HFFc6 (cell line): ENCODE results near the gene MRTO4. TPM values are rescaled to one million over a fixed set of nuclear protein-coding genes. Genes with fewer than 3 reads are reported as not detected.
"Not testable (repeated sequence)": the region's sequence is repeated elsewhere in the genome, so short reads cannot be mapped to it uniquely, and the experiment has no call there.

Experiments used
- DNase-seq: peaks from one replicate; pipeline ENCODE4 v3.0.0-alpha.2; 2018
- H3K27ac Mint-ChIP-seq: 2 replicates; pipeline ENCODE4 v1.8.0; 2020; ENCODE audit warnings: mild to moderate bottlenecking, mixed read lengths
- H3K27me3 Mint-ChIP-seq: 2 replicates; pipeline ENCODE4 v1.8.0; 2021; ENCODE audit warnings: mild to moderate bottlenecking, moderate library complexity, mixed read lengths; ENCODE audit not compliant: insufficient read depth
- H3K36me3 Mint-ChIP-seq: 2 replicates; pipeline ENCODE4 v1.8.0; 2021; ENCODE audit warnings: low read depth, mixed read lengths
- H3K4me1 Mint-ChIP-seq: 2 replicates; pipeline ENCODE4 v1.8.0; 2020; ENCODE audit warnings: low read depth, mixed read lengths
- H3K4me3 Mint-ChIP-seq: 2 replicates; pipeline ENCODE4 v1.8.0; 2020; ENCODE audit warnings: mild to moderate bottlenecking, moderate library complexity, mixed read lengths
- H3K9me3 Mint-ChIP-seq: 2 replicates; pipeline ENCODE4 v1.8.0; 2020; ENCODE audit warnings: mild to moderate bottlenecking, mixed read lengths
- total RNA-seq, 6 experiments: library from RNA; stranded (reverse); fragmentation: NEBNext Ultra II Directional; extraction: Animal tissue kit (Norgen Biotek cat#: 25700); gene quantifications; 2 replicates in 1 of 6; 3 replicates in 5 of 6; pipeline ENCODE4 v1.2.3, GENCODE V29; 2021
- TF ChIP-seq, protein P1 (sequence below): fragments of 200-600 bp; sonication (generic); IDR thresholded peaks from 2 replicates; pipeline ENCODE4 v1.5.0; 2021; ENCODE audit warnings: antibody characterized with exemption, mild to moderate bottlenecking

Gene MRTO4
- total RNA-seq, 6 experiments from 2014 or later: 40.0 to 61.9 (median 45.0) TPM

GRCh38 chr1:19294638-19295037, 43.0 kb downstream of the MRTO4 start:
- Mint-ChIP-seq H3K9me3 (peaks cover 22% of the 10 kb centered on the region; the same call in 1 of the 2 replicates), H3K4me1 (peaks cover 6% of the 10 kb centered on the region), H3K27me3 (peaks cover 2% of the 10 kb centered on the region; the same call in 1 of the 2 replicates), H3K36me3 (peaks cover 26% of the 10 kb centered on the region), H3K27ac (no peak overlapping the region), H3K4me3 (no peak overlapping the region)
- TF ChIP-seq, protein P1, sequence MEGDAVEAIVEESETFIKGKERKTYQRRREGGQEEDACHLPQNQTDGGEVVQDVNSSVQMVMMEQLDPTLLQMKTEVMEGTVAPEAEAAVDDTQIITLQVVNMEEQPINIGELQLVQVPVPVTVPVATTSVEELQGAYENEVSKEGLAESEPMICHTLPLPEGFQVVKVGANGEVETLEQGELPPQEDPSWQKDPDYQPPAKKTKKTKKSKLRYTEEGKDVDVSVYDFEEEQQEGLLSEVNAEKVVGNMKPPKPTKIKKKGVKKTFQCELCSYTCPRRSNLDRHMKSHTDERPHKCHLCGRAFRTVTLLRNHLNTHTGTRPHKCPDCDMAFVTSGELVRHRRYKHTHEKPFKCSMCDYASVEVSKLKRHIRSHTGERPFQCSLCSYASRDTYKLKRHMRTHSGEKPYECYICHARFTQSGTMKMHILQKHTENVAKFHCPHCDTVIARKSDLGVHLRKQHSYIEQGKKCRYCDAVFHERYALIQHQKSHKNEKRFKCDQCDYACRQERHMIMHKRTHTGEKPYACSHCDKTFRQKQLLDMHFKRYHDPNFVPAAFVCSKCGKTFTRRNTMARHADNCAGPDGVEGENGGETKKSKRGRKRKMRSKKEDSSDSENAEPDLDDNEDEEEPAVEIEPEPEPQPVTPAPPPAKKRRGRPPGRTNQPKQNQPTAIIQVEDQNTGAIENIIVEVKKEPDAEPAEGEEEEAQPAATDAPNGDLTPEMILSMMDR: no peak
- DNase-seq: no peak

GRCh38 chr1:19300211-19300610, 48.6 kb downstream of the MRTO4 start:
- H3K27ac Mint-ChIP-seq: no peak overlapping the region
- TF ChIP-seq, protein P1: no peak
- no peak for DNase-seq
- H3K36me3 Mint-ChIP-seq: peaks cover 14% of the 10 kb centered on the region
- H3K4me1 Mint-ChIP-seq: peaks cover 6% of the 10 kb centered on the region
- peaks cover 10% of the 10 kb centered on the region; the same call in 1 of the 2 replicates for H3K9me3 Mint-ChIP-seq
- H3K4me3 Mint-ChIP-seq: no peak overlapping the region
- H3K27me3 Mint-ChIP-seq: no peaks in the 10 kb centered on the region; the same call in 1 of the 2 replicates

DNA sequence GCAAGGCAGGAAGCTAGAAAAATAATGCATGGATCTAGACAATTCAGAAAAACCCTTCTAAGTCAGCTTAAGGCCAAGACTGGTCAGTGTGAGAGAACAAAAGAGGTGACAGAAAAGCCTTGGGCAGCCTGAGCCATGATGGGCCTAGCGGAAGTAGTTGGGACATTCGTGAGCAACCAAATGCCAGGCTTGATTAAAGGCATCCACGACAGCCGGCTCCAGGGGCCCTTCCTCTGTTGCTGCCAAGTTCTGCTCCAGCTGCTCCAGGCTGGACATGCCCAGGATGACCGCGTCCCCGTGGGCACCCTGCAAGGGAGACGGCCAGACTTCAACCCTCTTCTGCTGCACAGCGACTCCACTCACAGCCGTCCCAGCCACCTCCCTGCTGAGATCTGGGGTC, 52.5 kb downstream of the MRTO4 start:
- not testable (repeated sequence) for H3K4me1 Mint-ChIP-seq, DNase-seq, H3K27me3 Mint-ChIP-seq, H3K9me3 Mint-ChIP-seq, H3K27ac Mint-ChIP-seq, H3K4me3 Mint-ChIP-seq
- H3K36me3 Mint-ChIP-seq: peaks cover 18% of the 10 kb centered on the region

GRCh38 chr1:19305880-19306279, 54.3 kb downstream of the MRTO4 start:
- Mint-ChIP-seq H3K4me3 (no peak overlapping the region), H3K4me1 (peaks cover 22% of the 10 kb centered on the region), H3K9me3 (no peaks in the 10 kb centered on the region), H3K27me3 (no peaks in the 10 kb centered on the region; the same call in none of the 2 replicates), H3K36me3 (peaks cover 18% of the 10 kb centered on the region), H3K27ac (no peak overlapping the region)
- TF ChIP-seq, protein P1: no peak
- no peak for DNase-seq

DNA sequence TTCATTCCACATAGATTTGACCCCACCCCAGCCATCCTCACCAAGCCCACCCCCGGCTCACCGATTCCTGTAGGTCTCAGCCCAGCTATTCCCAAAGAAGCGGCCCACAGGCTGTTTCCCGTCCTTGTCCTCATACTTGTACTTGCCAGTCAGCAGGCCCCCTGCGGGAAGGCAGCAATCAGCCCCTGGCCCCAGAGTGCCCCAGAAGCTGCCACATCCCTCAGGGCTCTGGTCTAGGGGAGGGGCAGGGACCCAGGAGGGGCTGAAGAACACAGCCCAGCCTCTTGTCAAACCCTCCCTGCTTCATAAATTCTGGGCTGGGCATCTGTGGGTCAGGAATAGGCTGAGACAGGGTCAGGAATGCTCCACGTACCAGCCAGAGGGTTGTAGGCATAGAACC, 55.3 kb downstream of the MRTO4 start:
- TF ChIP-seq, protein P1: no peak
- Mint-ChIP-seq H3K36me3 (peaks cover 18% of the 10 kb centered on the region), H3K27ac (no peak overlapping the region), H3K27me3 (peaks cover 3% of the 10 kb centered on the region), H3K9me3 (no peaks in the 10 kb centered on the region), H3K4me3 (no peak overlapping the region), H3K4me1 (peaks cover 27% of the 10 kb centered on the region)
- DNase-seq: no peak

GRCh38 chr1:19307794-19308508, 56.3 kb downstream of the MRTO4 start:
- Mint-ChIP-seq H3K9me3 (no peaks in the 10 kb centered on the region), H3K27ac (peak overlapping the region; percentile 83), H3K4me3 (no peak overlapping the region), H3K27me3 (peaks cover 3% of the 10 kb centered on the region), H3K36me3 (peaks cover 18% of the 10 kb centered on the region), H3K4me1 (peaks cover 31% of the 10 kb centered on the region)
- no peak for DNase-seq
- TF ChIP-seq, protein P1: no peak
